Measurements from ENCODE around the gene MCF2L2.

- TF ChIP-seq POLR2A (IDR thresholded peaks at IDR 0.05) (no peak), POLR2AphosphoS5 (IDR thresholded peaks at IDR 0.05) (no peak)
- TF ChIP-seq, protein P1, sequence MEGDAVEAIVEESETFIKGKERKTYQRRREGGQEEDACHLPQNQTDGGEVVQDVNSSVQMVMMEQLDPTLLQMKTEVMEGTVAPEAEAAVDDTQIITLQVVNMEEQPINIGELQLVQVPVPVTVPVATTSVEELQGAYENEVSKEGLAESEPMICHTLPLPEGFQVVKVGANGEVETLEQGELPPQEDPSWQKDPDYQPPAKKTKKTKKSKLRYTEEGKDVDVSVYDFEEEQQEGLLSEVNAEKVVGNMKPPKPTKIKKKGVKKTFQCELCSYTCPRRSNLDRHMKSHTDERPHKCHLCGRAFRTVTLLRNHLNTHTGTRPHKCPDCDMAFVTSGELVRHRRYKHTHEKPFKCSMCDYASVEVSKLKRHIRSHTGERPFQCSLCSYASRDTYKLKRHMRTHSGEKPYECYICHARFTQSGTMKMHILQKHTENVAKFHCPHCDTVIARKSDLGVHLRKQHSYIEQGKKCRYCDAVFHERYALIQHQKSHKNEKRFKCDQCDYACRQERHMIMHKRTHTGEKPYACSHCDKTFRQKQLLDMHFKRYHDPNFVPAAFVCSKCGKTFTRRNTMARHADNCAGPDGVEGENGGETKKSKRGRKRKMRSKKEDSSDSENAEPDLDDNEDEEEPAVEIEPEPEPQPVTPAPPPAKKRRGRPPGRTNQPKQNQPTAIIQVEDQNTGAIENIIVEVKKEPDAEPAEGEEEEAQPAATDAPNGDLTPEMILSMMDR (IDR thresholded peaks at IDR 0.05 in 8 of 11, conservative IDR thresholded peaks at IDR 0.05 in 3 of 11) = no peak
Observed at GRCh38 chr3:183242431-183242830, 186.0 kb downstream of the MCF2L2 start.

Data from spleen (tissue), 7 donors.